ENCODE results near the gene STAB2.
"Not testable (repeated sequence)": the region's sequence is repeated elsewhere in the genome, so short reads cannot be mapped to it uniquely, and the experiment has no call there.

Gene STAB2

GRCh38 chr12:103653568-103654173 is 66.6 kb downstream of the STAB2 start:
- DNase-seq (ENCODE audit: low read depth): not testable (repeated sequence)

GRCh38 chr12:103654816-103655215 is 67.7 kb downstream of the STAB2 start:
- DNase-seq (ENCODE audit: low read depth): no peak

GRCh38 chr12:103656291-103656690 is 69.2 kb downstream of the STAB2 start:
- DNase-seq (ENCODE audit: low read depth): no peak

- DNase-seq (ENCODE audit: low read depth): no peak
Measured at GRCh38 chr12:103657331-103657730, 70.3 kb downstream of the STAB2 start.

GRCh38 chr12:103664626-103665025 is 77.6 kb downstream of the STAB2 start:
- no peak for DNase-seq (ENCODE audit: low read depth)

- DNase-seq (ENCODE audit: low read depth): no peak
Measured at GRCh38 chr12:103665971-103666370, 78.9 kb downstream of the STAB2 start.

GRCh38 chr12:103667125-103667524 is 80.1 kb downstream of the STAB2 start:
- no peak for DNase-seq (ENCODE audit: low read depth)

- no peak for DNase-seq (ENCODE audit: low read depth)
Measured at GRCh38 chr12:103668520-103668919, 81.4 kb downstream of the STAB2 start.

GRCh38 chr12:103671367-103671766 is 84.3 kb downstream of the STAB2 start:
- DNase-seq (ENCODE audit: low read depth): no peak

- no peak for DNase-seq (ENCODE audit: low read depth)
Measured at GRCh38 chr12:103672401-103673119, 85.5 kb downstream of the STAB2 start.

- no peak for DNase-seq (ENCODE audit: low read depth)
Measured at GRCh38 chr12:103673487-103673886, 86.4 kb downstream of the STAB2 start.

- DNase-seq (ENCODE audit: low read depth): no peak
Measured at GRCh38 chr12:103673891-103674375, 86.9 kb downstream of the STAB2 start.

- no peak for DNase-seq (ENCODE audit: low read depth)
Measured at GRCh38 chr12:103676893-103677292, 89.8 kb downstream of the STAB2 start.

GRCh38 chr12:103677341-103677740 is 90.3 kb downstream of the STAB2 start:
- DNase-seq (ENCODE audit: low read depth): no peak

- no peak for DNase-seq (ENCODE audit: low read depth)
Measured at GRCh38 chr12:103677905-103678304, 90.8 kb downstream of the STAB2 start.

- no peak for DNase-seq (ENCODE audit: low read depth)
Measured at GRCh38 chr12:103679421-103680170, 92.5 kb downstream of the STAB2 start.

- DNase-seq (ENCODE audit: low read depth): no peak
Measured at GRCh38 chr12:103680591-103681141, 93.6 kb downstream of the STAB2 start.

- no peak for DNase-seq (ENCODE audit: low read depth)
Measured at GRCh38 chr12:103686026-103686425, 99.0 kb downstream of the STAB2 start.

- no peak for DNase-seq (ENCODE audit: low read depth)
Measured at GRCh38 chr12:103687253-103687652, 100.2 kb downstream of the STAB2 start.

GRCh38 chr12:103688376-103689063 is 101.4 kb downstream of the STAB2 start:
- DNase-seq (ENCODE audit: low read depth): no peak

- no peak for DNase-seq (ENCODE audit: low read depth)
Measured at GRCh38 chr12:103690426-103690825, 103.4 kb downstream of the STAB2 start.

GRCh38 chr12:103691063-103691462 is 104.0 kb downstream of the STAB2 start:
- DNase-seq (ENCODE audit: low read depth): no peak
